HepG2 (cell line): ENCODE results near the gene TIAM2. TPM values are rescaled to one million over a fixed set of nuclear protein-coding genes. Genes with fewer than 3 reads are reported as not detected.
A peak's percentile ranks its signal among the peaks of the same experiment; 100 is the strongest.

Experiments
- ATAC-seq: fragments of 200-7000 bp; cut with Tn5 transposase; 3 replicates; pipeline ENCODE4 v1.9.1; 2020; ENCODE audit warnings: mild to moderate bottlenecking, moderate library complexity
- BruUV-seq: library from RNA; stranded (reverse); fragments of 400-500 nt; replicated peaks from 2 replicates; lab custom pipeline; 2021; lab: Mats Ljungman, UMichigan
- CTCF ChIA-PET: fragments of 300-600 bp; formaldehyde crosslinking; extraction: SDS; loops from one replicate; lab custom pipeline; 2021; ENCODE audit warnings: low total read pairs, inconsistent platforms, low intra/inter-chr PET ratio; lab: Yijun Ruan, JAX
- POLR2A ChIA-PET: fragments of 350-600 bp; sonication (Branson Sonifier 250); formaldehyde crosslinking; loops from one replicate; lab custom pipeline; 2020; ENCODE audit warnings: antibody characterized with exemption, inconsistent platforms; lab: Yijun Ruan, JAX
- DNase-seq: peaks from one replicate; pipeline ENCODE4 v3.0.0-alpha.2; 2015; ENCODE audit warnings: low spot score
- FAIRE-seq: peaks from 3 replicates; lab custom pipeline; 2011; peaks lifted over from hg19 to GRCh38; lab: Jason Lieb, UNC
- H2AFZ ChIP-seq: one replicate; pipeline ENCODE4 v1.6.1; 2011; ENCODE audit warnings: low read length, inconsistent platforms
- H3K27ac ChIP-seq: fragments of 300-600 bp; 3 replicates; pipeline ENCODE4 v1.8.0; 2011; ENCODE audit warnings: mixed run types, mild to moderate bottlenecking, mixed read lengths, low read length, inconsistent platforms; ENCODE audit not compliant: insufficient read depth; ENCODE audit errors: extremely low read length
- H3K27me3 ChIP-seq, 2 experiments: fragments of 200-600 bp in 1 of 2; 2 replicates in 1 of 2; 3 replicates in 1 of 2; pipeline versions ENCODE4 v1.6.0 to v1.8.0; 2011; ENCODE audit warnings: low read length in 2 of 2, mild to moderate bottlenecking in 2 of 2, moderate library complexity in 2 of 2, inconsistent platforms in 1 of 2; ENCODE audit not compliant: insufficient read depth in 2 of 2, control insufficient read depth in 1 of 2
- H3K36me3 ChIP-seq, 2 experiments: fragments of 200-600 bp in 1 of 2; replicated peaks in 1 of 2; 2 replicates in 1 of 2; 3 replicates in 1 of 2; pipeline versions ENCODE4 v1.5.1 to v1.8.0; 2011; ENCODE audit warnings: low read length in 2 of 2, inconsistent platforms in 1 of 2; ENCODE audit not compliant: insufficient read depth in 2 of 2, control insufficient read depth in 1 of 2
- H3K4me1 ChIP-seq: 2 replicates; pipeline ENCODE4 v1.5.1; 2012; ENCODE audit warnings: low read length, inconsistent platforms; ENCODE audit not compliant: insufficient read depth
- H3K4me2 ChIP-seq: 2 replicates; pipeline ENCODE4 v1.6.0; 2011; ENCODE audit warnings: low read depth, low read length, inconsistent platforms
- H3K4me3 ChIP-seq, 3 experiments: fragments of 200-600 bp in 1 of 3; sonication (generic), shearing (Covaris generic) in 1 of 3; replicated peaks in 1 of 3; 2 replicates each; pipeline ENCODE4 v1.5.1; 2011 to 2016; ENCODE audit warnings: low read length in 3 of 3, inconsistent platforms in 2 of 3, low read depth in 2 of 3, mild to moderate bottlenecking in 2 of 3, control low read depth in 1 of 3, mixed read lengths in 1 of 3; ENCODE audit not compliant: insufficient read depth in 1 of 3
- H3K79me2 ChIP-seq: one replicate; pipeline ENCODE4 v1.6.1; 2011; ENCODE audit warnings: low read length, inconsistent platforms; ENCODE audit not compliant: insufficient read depth
- H3K9ac ChIP-seq: 2 replicates; pipeline ENCODE4 v1.6.0; 2011; ENCODE audit warnings: mild to moderate bottlenecking, low read depth, low read length, inconsistent platforms; ENCODE audit not compliant: insufficient read depth
- H3K9me3 ChIP-seq: 2 replicates; pipeline ENCODE4 v1.5.1; 2012; ENCODE audit warnings: mild to moderate bottlenecking, low read length
- H4K20me1 ChIP-seq: 2 replicates; pipeline ENCODE4 v1.6.0; 2011; ENCODE audit warnings: inconsistent platforms, mild to moderate bottlenecking, low read length, moderate library complexity; ENCODE audit not compliant: insufficient read depth
- ARNT2 ChIP-seq: sonication (generic); formaldehyde crosslinking; IDR thresholded peaks from 2 replicates; pipeline ENCODE4 v1.8.0; 2022; ENCODE audit warnings: mild to moderate bottlenecking, low read depth, missing genetic modification reagents, moderate library complexity
- ATF7 ChIP-seq, 2 experiments: fragments of 450-650 bp in 1 of 2; sonication (generic) in 1 of 2; formaldehyde crosslinking in 1 of 2; IDR thresholded peaks; 2 replicates each; pipeline versions ENCODE4 v1.4.0 to v1.6.1; 2016 to 2020; ENCODE audit warnings: antibody characterized with exemption in 1 of 2, mild to moderate bottlenecking in 1 of 2, missing genetic modification reagents in 1 of 2
- HINFP ChIP-seq: sonication (generic); formaldehyde crosslinking; IDR thresholded peaks from 2 replicates; pipeline ENCODE4 v1.4.0; 2020; ENCODE audit warnings: low read depth, mild to moderate bottlenecking, missing genetic modification reagents
- SALL1 ChIP-seq: sonication (generic); formaldehyde crosslinking; IDR thresholded peaks from 2 replicates; pipeline ENCODE4 v1.8.0; 2022; ENCODE audit warnings: mild to moderate bottlenecking, missing genetic modification reagents
- ZBTB33 ChIP-seq: sonication (generic); formaldehyde crosslinking; IDR thresholded peaks from 2 replicates; pipeline ENCODE4 v1.4.0; 2020; ENCODE audit warnings: missing genetic modification reagents
- ZNF225 ChIP-seq: sonication (generic); formaldehyde crosslinking; IDR thresholded peaks from 2 replicates; pipeline ENCODE4 v1.4.0; 2020; ENCODE audit warnings: mild to moderate bottlenecking, missing genetic modification reagents
- WGBS: methylation state at CpG from one replicate; pipeline ENCODE4 v1.1.6; 2017; ENCODE audit warnings: low lambda C conversion rate; 5-methylcytosine and 5-hydroxymethylcytosine counted together
- in situ Hi-C: cut with HindIII; loops from 2 replicates; pipeline ENCODE4 v1.10.0; 2017; ENCODE audit warnings: low pct_unique_long_range_greater_than_20kb; ENCODE audit not compliant: extremely low pct_ligation_motif_present
- intact Hi-C: fragments of 100-400 bp; cut with micrococcal nuclease; formaldehyde crosslinking; loops from one replicate; pipeline ENCODE4 v1.10.0; 2022; ENCODE audit not compliant: unreplicated experiment
- polyA plus RNA-seq, 8 experiments: library from polyadenylated mRNA; depleted of rRNA in 3 of 8; stranded (reverse) in 7 of 8; unstranded in 1 of 8; fragments of >200 nt; fragmentation: Illumina TruSeq in 4 of 8; extraction: Trizol in 4 of 8; gene quantifications; 2 replicates each; pipeline versions ENCODE4 v1.2.1 to v1.2.3, GENCODE V29; 2011 to 2016; ENCODE audit warnings: low read depth in 4 of 8, missing spikeins in 1 of 8, mixed read lengths in 1 of 8; ENCODE audit not compliant: insufficient read depth in 1 of 8
- total RNA-seq, 5 experiments: library from RNA; depleted of rRNA; stranded (reverse); fragments of >200 nt; fragmentation: Illumina TruSeq; extraction: Trizol; gene quantifications; 2 replicates each; pipeline ENCODE4 v1.2.3, GENCODE V29; 2016; ENCODE audit warnings: low read depth in 1 of 5

TIAM2 gene
- total and polyA plus RNA-seq, 2 of the 13 experiments (the other 11 are each of a cell fraction or from before 2014, with no cell fraction given) = 4.1 to 4.5 TPM

DNA sequence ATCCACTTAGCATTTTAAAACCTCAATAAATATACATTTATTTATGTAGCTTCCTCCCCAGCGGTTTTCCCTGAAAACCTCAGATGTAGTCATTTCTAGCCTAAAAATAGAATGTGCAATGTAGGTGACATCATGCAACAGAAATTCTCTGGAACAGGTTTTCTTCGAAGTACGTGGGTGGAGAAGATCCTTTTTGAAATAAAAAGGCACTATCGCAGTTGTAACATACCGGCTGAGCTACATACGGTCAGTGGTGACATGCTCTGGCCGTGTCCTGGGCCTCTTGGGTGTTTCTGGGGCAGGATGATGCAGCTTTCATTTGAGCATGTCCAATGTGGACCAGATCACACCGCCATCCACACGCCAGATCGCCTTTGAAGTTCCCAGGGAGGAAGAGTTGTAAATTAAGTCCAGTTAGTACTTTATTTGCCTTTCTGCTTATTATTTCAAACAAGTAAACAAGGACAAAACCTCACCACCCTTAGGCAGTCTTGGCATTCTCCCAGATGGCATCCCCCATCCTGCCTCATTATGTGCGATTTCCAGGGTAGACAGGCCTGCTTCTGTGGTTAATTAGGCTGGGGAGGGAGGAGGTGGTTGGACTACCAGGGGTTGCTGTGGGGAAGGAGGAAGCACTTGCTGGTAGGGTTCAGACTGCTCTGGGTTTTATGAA, 159.2 kb downstream of the TIAM2 start:
- ATAC-seq (no peak), DNase-seq (peak; percentile 30), FAIRE-seq (no peak)
- Histone ChIP-seq H2AFZ (no peak overlapping the region), H3K27ac (no peak overlapping the region), H3K36me3 (no peaks in the 10 kb centered on the region), H3K9me3 (no peaks in the 10 kb centered on the region), H3K27me3 (no peaks in the 10 kb centered on the region), H4K20me1 (no peaks in the 10 kb centered on the region), H3K79me2 (no peaks in the 10 kb centered on the region), H3K4me2 (peak overlapping the region; percentile 2; the same call in 1 of the 2 replicates), H3K9ac (no peak overlapping the region), H3K4me1 (peaks cover 31% of the 10 kb centered on the region), H3K4me3 (no peak overlapping the region)
- intact Hi-C loops = no loop called here
- WGBS = 21% methylated on average over 11 of the region's 11 CpGs
- TF ChIP-seq ZNF225 = no peak
- TF ChIP-seq HINFP (CRISPR knock-in tag) = no peak
- peak; percentile 23; the same call in 1 of the 2 replicates for TF ChIP-seq SALL1 (CRISPR knock-in tag)
- 0 out of 2 replicates have a peak, but pooled peaks have one; percentile 24 for TF ChIP-seq ZBTB33
- no peak for TF ChIP-seq ARNT2
- peak; percentile 40; the same call in 1 of the 2 replicates for TF ChIP-seq ATF7 (IDR thresholded peaks at IDR 0.05)
- no peak for TF ChIP-seq ATF7 (CRISPR knock-in tag; IDR thresholded peaks at IDR 0.05)
- CTCF ChIA-PET = no interaction called here
- POLR2A ChIA-PET = interaction anchor here (0.6 kb wide), 1 partner anchor 83 kb away, joined by 3 read pairs; no protein-coding TSS in a partner anchor
- BruUV-seq = no TSS peak
- in situ Hi-C loops = no loop called here
